GM18498 (cell line): ENCODE measurements around the gene H3-3A.

Experiments used
- ATAC-seq: cut with Tn5 transposase; IDR thresholded peaks from one replicate; pipeline ENCODE4 v1.9.1; 2021; ENCODE audit warnings: mild to moderate bottlenecking, moderate library complexity; ENCODE audit not compliant: unreplicated experiment

H3-3A gene

DNA sequence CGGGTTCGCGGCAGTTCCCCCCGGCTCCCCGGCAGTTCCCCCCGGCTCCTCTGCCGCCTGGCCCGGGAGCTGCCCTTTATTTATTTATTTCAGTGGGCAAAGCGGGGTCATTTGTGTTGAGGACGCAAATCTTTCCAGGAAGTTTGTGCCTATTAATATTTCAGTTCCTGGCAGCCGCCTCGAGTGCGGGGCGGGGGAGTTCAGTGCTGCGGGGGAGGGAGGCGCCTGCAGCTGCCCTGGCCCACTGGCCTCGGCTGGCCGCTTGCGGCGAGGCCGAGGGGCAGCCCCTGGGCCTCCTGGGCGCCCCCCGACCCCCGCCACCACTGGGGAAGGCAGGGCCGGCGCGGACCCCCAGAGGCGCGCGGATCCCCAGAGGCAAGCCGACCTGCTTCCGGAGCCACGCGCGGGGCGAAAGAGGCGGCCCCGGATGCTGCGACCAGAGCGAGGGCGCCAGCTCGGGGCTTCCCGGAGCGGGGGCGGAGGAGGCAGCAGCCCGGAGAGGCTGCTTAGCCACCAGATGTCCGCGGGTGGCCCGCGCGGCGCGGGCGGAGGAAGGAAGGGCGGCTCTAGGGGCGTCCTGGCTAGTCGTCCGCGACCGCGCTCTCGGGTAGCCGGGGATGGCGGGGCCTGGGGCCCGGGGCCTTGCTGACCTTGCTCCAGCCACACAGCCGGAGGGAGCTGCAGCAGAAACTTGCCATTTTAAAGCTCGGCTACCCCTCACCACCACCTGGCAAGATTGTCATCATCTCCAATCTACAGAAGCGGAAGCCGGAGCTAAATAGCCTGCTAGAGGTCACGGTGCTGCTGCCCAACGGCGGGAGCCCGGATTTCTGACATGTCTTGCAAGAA lies 48.0 kb downstream of the H3-3A start:
- peak; percentile 82 for ATAC-seq

DNA sequence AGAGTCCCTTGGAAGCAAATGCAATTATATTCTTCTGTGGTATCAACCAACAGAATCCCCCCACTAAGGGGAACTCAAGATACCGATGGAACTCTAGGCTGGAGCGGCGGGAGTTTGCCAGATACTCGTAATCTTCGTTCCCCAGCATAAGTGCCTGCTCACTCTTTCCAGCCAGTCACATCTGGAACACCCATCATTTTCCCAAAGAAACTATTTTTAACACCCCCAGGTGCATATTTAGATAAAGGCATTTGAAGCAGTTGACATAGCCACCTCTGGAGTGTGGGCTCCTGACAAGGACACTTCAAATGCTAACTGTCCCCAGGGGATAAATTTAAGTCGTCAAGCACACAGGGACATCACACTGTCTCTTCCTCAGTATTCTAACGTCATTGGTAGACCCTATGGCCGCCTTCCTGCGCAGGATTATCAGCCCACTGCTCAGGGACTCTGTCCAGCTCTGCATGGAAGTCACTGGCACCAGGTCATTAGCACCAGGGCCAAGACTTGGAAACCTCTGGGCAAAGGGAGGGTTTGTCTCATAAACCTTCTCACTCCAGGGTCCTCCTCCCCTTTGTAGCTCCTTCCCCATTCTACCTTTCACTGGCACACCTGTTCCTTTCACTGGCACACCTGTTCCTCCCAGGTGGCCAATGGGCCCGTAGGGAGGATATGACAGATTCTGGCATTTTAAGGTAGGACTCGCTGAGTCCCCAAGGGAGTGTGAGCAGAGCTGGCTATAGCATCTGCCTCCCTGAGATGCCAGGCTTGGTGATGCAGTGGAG lies 48.8 kb downstream of the H3-3A start:
- ATAC-seq = no peak

DNA sequence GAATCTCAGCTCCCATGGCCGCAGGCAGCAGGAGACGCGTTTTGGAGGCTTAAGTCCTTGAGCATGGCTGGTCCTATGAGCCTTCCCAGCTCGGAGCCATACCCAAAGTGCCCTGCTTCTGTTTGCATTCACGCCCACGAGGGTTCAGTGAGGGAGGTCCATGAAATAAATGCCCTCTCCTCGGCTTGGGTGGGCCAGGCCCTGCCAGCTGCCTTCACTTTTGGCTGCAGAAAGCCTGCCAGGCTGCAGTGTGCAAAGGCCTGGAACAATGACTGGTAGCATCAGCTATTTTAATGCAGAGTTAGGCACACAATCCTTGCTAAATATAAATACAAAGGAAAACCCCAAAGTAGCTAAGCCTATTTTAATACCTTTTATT lies 49.4 kb downstream of the H3-3A start:
- ATAC-seq = no peak

DNA sequence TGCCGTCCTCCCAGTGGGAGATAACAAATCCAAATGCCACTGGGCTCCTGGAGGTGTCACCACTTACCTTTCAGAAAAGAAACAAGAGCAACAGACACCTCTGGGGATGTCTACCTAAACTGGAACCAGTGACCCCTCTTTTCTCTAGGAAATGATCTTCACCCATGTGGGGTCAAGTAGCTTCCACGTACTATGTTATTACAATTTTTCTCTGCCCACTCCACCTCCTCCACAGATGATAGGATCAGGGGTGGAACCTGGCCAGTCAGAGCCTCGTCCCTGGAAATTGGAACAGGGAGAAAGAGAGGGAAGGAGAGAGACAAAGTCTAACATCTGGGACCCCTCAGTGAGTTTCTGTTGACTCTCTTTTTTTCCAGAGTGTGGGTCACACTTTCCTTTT lies 50.1 kb downstream of the H3-3A start:
- ATAC-seq = no peak

DNA sequence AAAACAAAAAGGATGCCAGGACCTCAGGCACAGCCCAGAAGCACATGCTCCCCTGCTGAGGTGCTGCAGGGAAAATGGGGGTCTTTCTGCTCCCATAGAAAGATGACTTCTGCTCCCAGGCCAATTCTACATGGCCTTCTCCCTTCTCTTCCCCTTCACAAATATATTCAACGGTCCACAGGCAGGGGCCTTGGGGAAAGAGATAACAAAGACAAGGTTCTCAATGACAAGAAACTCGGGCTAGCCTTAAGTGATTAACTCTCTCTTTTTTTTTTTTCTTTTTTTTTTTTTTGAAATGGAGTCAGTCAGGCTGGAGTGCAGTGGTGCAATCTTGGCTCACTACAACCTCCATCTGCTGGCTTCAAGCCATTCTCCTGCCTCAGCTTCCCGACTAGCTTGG lies 54.2 kb downstream of the H3-3A start:
- no peak for ATAC-seq

DNA sequence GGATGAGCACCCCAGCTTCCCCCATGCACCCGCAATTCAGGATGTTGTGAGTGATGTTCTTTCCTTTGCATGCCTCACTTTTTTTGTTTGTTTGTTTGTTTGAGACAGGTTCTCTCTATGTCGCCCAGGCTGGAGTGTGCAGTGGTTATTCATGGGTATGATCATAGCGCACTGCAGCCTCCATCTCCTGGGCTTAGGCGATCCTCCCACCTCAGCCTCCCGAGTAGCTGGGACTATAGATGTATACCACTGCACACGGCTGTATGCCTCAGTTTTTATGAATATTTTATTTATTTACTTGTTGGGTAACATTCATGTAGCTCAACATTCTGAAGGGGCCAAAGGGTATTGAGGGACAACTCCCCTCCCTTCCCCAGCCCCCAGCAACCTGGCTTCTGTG lies 54.8 kb downstream of the H3-3A start:
- no peak for ATAC-seq

DNA sequence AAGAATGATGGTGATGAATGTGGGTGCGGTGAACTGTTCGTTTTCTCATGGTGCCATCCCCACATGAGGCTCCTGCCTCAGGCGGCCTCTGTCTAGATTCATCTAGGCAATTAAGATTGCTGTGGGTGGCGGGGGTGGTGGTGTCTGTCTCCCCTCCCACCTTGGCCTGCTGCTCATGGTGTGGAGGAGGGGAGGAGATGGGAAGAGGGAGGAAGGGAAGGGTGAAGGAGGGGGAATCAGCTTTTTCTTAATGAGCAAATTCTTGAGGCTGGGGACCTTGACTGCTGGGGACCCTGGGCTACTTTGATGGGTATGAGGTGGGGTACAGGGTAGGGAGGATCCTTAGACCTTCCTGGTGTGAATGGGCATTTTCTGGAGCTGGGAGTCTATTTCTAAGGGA lies 55.8 kb downstream of the H3-3A start:
- ATAC-seq = no peak

DNA sequence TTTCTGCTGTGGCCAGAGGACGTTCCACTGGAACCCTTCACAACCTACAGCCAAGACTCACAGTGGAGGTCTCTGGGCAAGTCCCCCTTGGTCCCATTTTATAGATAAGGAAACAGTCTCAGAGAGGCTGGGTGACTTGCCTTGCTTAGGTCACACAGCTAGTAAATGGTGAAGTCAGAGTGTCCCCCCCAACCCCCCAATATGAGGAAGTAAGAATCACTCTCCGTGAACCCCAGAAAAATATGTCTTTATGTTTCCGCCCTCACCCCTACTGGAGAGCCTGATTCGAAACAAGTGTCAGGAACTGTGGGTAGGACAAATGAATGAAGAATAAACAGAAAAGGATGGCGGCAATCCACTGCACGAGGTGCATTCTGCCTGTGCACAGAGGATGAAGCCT lies 56.7 kb downstream of the H3-3A start:
- no peak for ATAC-seq

DNA sequence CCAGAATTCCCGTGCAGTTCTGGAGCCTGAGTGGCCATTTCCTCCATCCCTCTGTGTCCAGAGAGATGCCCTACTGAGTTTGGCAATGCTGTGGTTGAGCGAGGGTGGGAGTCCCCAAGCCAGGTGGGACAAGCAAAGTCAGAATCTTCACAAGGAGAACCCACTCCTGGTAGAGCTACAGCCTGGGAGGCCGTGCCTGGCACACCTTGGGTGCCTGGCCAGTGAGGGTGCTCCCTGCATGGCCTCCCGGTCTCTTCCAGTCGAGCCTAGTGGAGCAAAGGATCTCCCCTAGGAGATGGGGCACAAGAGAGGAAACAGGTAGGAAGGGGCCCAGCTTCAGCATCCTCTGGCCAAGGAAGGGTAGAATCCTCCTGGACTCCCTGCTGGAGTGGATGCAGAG lies 57.9 kb downstream of the H3-3A start:
- ATAC-seq = no peak

DNA sequence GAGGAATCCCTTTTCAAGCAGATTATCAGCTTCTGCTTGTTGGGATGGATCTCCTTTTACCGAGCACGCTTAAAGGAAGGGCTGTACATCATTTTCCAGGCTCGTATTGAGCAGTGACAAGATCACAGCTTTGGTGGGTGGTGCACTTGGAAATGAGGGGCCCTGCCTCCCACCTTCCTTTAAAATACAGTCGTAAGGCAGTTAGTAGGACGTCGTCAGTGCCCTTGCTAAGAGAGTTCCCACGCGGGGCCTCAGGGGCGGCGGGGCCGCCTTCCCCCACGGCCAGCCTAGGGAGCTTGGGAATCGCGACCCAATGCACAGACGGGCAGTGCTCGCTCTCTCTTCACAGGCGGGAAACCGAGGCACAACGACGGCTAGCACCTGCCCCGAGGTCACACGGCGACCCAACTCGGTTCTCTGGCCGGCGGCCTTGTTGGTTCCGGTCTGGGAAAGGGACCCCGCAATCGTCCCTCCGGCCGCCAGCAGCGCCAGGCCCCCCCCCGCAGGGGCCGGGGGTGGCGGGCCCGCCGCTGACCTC lies 58.6 kb downstream of the H3-3A start:
- ATAC-seq = no peak
